ENCODE measurements around the gene BIN1.
"Not testable (repeated sequence)": the region's sequence is repeated elsewhere in the genome, so short reads cannot be mapped to it uniquely, and the experiment has no call there.

BIN1 gene

GRCh38 chr2:127029350-127030051 is 77.5 kb downstream of the BIN1 start:
- H3K27me3 Mint-ChIP-seq (ENCODE audit: low read depth): peaks cover 42% of the 10 kb centered on the region
- H3K4me3 Mint-ChIP-seq: no peak overlapping the region
- H3K27ac Mint-ChIP-seq: no peak overlapping the region
- no peaks in the 10 kb centered on the region for H3K9me3 Mint-ChIP-seq
- H3K36me3 Mint-ChIP-seq (ENCODE audit: low read depth): no peaks in the 10 kb centered on the region
- peaks cover 13% of the 10 kb centered on the region for H3K4me1 Mint-ChIP-seq (ENCODE audit: low read depth)
- DNase-seq (ENCODE audit: low spot score): no peak

- H3K4me1 Mint-ChIP-seq (ENCODE audit: low read depth): peaks cover 15% of the 10 kb centered on the region
- not testable (repeated sequence) for H3K4me3 Mint-ChIP-seq; H3K36me3 Mint-ChIP-seq (ENCODE audit: low read depth); DNase-seq (ENCODE audit: low spot score); H3K27ac Mint-ChIP-seq; H3K9me3 Mint-ChIP-seq
- peaks cover 46% of the 10 kb centered on the region for H3K27me3 Mint-ChIP-seq (ENCODE audit: low read depth)
Observed at GRCh38 chr2:127028745-127029144, 78.2 kb downstream of the BIN1 start.

GRCh38 chr2:127027715-127028114 is 79.2 kb downstream of the BIN1 start:
- no peaks in the 10 kb centered on the region for H3K36me3 Mint-ChIP-seq (ENCODE audit: low read depth)
- no peak overlapping the region for H3K27ac Mint-ChIP-seq
- H3K9me3 Mint-ChIP-seq: no peaks in the 10 kb centered on the region
- peaks cover 49% of the 10 kb centered on the region for H3K27me3 Mint-ChIP-seq (ENCODE audit: low read depth)
- no peak for DNase-seq (ENCODE audit: low spot score)
- H3K4me3 Mint-ChIP-seq: no peak overlapping the region
- peaks cover 15% of the 10 kb centered on the region for H3K4me1 Mint-ChIP-seq (ENCODE audit: low read depth)

GRCh38 chr2:127025359-127026166 is 81.4 kb downstream of the BIN1 start:
- no peaks in the 10 kb centered on the region for H3K9me3 Mint-ChIP-seq
- H3K36me3 Mint-ChIP-seq (ENCODE audit: low read depth): no peaks in the 10 kb centered on the region
- H3K4me1 Mint-ChIP-seq (ENCODE audit: low read depth): peaks cover 15% of the 10 kb centered on the region
- DNase-seq (ENCODE audit: low spot score): peak; percentile 73
- peaks cover 50% of the 10 kb centered on the region for H3K27me3 Mint-ChIP-seq (ENCODE audit: low read depth)
- H3K4me3 Mint-ChIP-seq: peak overlapping the region; percentile 73
- H3K27ac Mint-ChIP-seq: peak overlapping the region; percentile 56

GRCh38 chr2:127024769-127025358 is 82.1 kb downstream of the BIN1 start:
- peaks cover 15% of the 10 kb centered on the region for H3K4me1 Mint-ChIP-seq (ENCODE audit: low read depth)
- no peaks in the 10 kb centered on the region for H3K36me3 Mint-ChIP-seq (ENCODE audit: low read depth)
- no peak for DNase-seq (ENCODE audit: low spot score)
- no peaks in the 10 kb centered on the region for H3K9me3 Mint-ChIP-seq
- H3K4me3 Mint-ChIP-seq: peak overlapping the region; percentile 74
- no peak overlapping the region for H3K27ac Mint-ChIP-seq
- H3K27me3 Mint-ChIP-seq (ENCODE audit: low read depth): peaks cover 48% of the 10 kb centered on the region

- Mint-ChIP-seq H3K27me3 (ENCODE audit: low read depth) (peaks cover 51% of the 10 kb centered on the region), H3K36me3 (ENCODE audit: low read depth) (no peaks in the 10 kb centered on the region), H3K4me1 (ENCODE audit: low read depth) (peaks cover 15% of the 10 kb centered on the region), H3K9me3 (no peaks in the 10 kb centered on the region), H3K4me3 (no peak overlapping the region), H3K27ac (no peak overlapping the region)
- no peak for DNase-seq (ENCODE audit: low spot score)
Observed at GRCh38 chr2:127023504-127023903, 83.5 kb downstream of the BIN1 start.

- Mint-ChIP-seq H3K4me3 (no peak overlapping the region), H3K36me3 (ENCODE audit: low read depth) (no peaks in the 10 kb centered on the region), H3K27me3 (ENCODE audit: low read depth) (peaks cover 49% of the 10 kb centered on the region), H3K27ac (no peak overlapping the region), H3K9me3 (no peaks in the 10 kb centered on the region), H3K4me1 (ENCODE audit: low read depth) (peaks cover 14% of the 10 kb centered on the region)
- no peak for DNase-seq (ENCODE audit: low spot score)
Observed at GRCh38 chr2:127022817-127023216, 84.1 kb downstream of the BIN1 start.

GRCh38 chr2:127020536-127020935 is 86.4 kb downstream of the BIN1 start:
- Mint-ChIP-seq H3K27ac (no peak overlapping the region), H3K27me3 (ENCODE audit: low read depth) (peaks cover 36% of the 10 kb centered on the region), H3K4me1 (ENCODE audit: low read depth) (peaks cover 4% of the 10 kb centered on the region), H3K9me3 (no peaks in the 10 kb centered on the region), H3K36me3 (ENCODE audit: low read depth) (no peaks in the 10 kb centered on the region), H3K4me3 (no peak overlapping the region)
- DNase-seq (ENCODE audit: low spot score): no peak

GRCh38 chr2:127017548-127017947 is 89.4 kb downstream of the BIN1 start:
- H3K27me3 Mint-ChIP-seq (ENCODE audit: low read depth): peaks cover 32% of the 10 kb centered on the region

GRCh38 chr2:127016329-127016728 is 90.6 kb downstream of the BIN1 start:
- Mint-ChIP-seq H3K9me3 (no peaks in the 10 kb centered on the region), H3K4me3 (no peak overlapping the region), H3K27me3 (ENCODE audit: low read depth) (peaks cover 28% of the 10 kb centered on the region), H3K36me3 (ENCODE audit: low read depth) (no peaks in the 10 kb centered on the region), H3K4me1 (ENCODE audit: low read depth) (no peaks in the 10 kb centered on the region), H3K27ac (no peak overlapping the region)
- DNase-seq (ENCODE audit: low spot score): no peak

More at GRCh38 chr2:127017548-127017947, 89.4 kb downstream of the BIN1 start:
- no peaks in the 10 kb centered on the region for H3K36me3 Mint-ChIP-seq (ENCODE audit: low read depth)
- H3K9me3 Mint-ChIP-seq: no peaks in the 10 kb centered on the region
- H3K4me3 Mint-ChIP-seq: no peak overlapping the region
- no peak overlapping the region for H3K27ac Mint-ChIP-seq
- H3K4me1 Mint-ChIP-seq (ENCODE audit: low read depth): no peaks in the 10 kb centered on the region
- DNase-seq (ENCODE audit: low spot score): no peak

- H3K27me3 Mint-ChIP-seq (ENCODE audit: low read depth): peaks cover 32% of the 10 kb centered on the region
- no peak overlapping the region for H3K27ac Mint-ChIP-seq
- H3K9me3 Mint-ChIP-seq: no peaks in the 10 kb centered on the region
- H3K4me3 Mint-ChIP-seq: no peak overlapping the region
- no peaks in the 10 kb centered on the region for H3K4me1 Mint-ChIP-seq (ENCODE audit: low read depth)
- DNase-seq (ENCODE audit: low spot score): no peak
- H3K36me3 Mint-ChIP-seq (ENCODE audit: low read depth): no peaks in the 10 kb centered on the region
Observed at GRCh38 chr2:127015106-127015910, 91.6 kb downstream of the BIN1 start.

GRCh38 chr2:127014630-127015029 is 92.3 kb downstream of the BIN1 start:
- Mint-ChIP-seq H3K27ac (no peak overlapping the region), H3K9me3 (no peaks in the 10 kb centered on the region), H3K4me3 (no peak overlapping the region), H3K36me3 (ENCODE audit: low read depth) (no peaks in the 10 kb centered on the region), H3K4me1 (ENCODE audit: low read depth) (no peaks in the 10 kb centered on the region), H3K27me3 (ENCODE audit: low read depth) (peaks cover 35% of the 10 kb centered on the region)
- DNase-seq (ENCODE audit: low spot score): no peak

- Mint-ChIP-seq H3K9me3 (no peaks in the 10 kb centered on the region), H3K4me1 (ENCODE audit: low read depth) (no peaks in the 10 kb centered on the region), H3K36me3 (ENCODE audit: low read depth) (no peaks in the 10 kb centered on the region), H3K4me3 (no peak overlapping the region), H3K27ac (no peak overlapping the region), H3K27me3 (ENCODE audit: low read depth) (peaks cover 32% of the 10 kb centered on the region)
- no peak for DNase-seq (ENCODE audit: low spot score)
Observed at GRCh38 chr2:127014224-127014623, 92.7 kb downstream of the BIN1 start.
